Measurements from ENCODE around the gene AP4M1.

DNA sequence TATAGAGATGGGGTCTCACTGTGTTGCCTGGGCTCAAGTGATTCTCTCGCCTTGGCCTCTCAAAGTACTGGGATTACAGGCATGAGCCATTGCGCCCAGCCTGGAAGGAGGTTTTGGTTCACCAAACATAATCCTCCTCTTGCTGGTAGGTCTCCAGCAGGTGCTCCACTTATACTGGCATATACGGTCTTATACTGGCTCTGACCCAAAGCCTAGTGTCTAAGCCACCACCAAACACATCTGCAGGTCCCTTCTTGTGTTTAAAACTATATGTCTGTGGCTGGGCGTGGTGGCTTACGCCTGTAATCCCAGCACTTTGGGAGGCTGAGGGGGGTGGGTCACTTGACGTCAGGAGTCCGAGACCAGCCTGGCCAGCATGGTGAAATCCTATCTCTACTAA, 30.7 kb downstream of the AP4M1 start:
- TF ChIP-seq CTCF (conservative IDR thresholded peaks at IDR 0.05; ENCODE audit: low read length) (no peak), EZH2phosphoT487 (IDR thresholded peaks at IDR 0.05; ENCODE audit: borderline replicate concordance, low read depth, low read length) (no peak)

Data from OCI-LY7 (cell line).